Measurements from ENCODE around the gene C18orf32. TPM values are rescaled to one million over a fixed set of nuclear protein-coding genes. Genes with fewer than 3 reads are reported as not detected.

C18orf32 gene
- total RNA-seq, 1 experiment from 2014 or later: 24.4 TPM

- peak; percentile 40 for DNase-seq
- no peaks in the 10 kb centered on the region for H3K23me2 ChIP-seq (ENCODE audit: insufficient read length, low read depth, low read length, poor library complexity, severe bottlenecking)
- H4K91ac ChIP-seq (ENCODE audit: insufficient read length, low read depth, low read length): no peak overlapping the region
- peak overlapping the region in 1 of 2 experiments; percentile 62; a peak in 3 of 5 replicates for H3K4me3 Mint-ChIP-seq
- no peak overlapping the region for H3K27ac ChIP-seq (ENCODE audit: insufficient read length, low read depth, low read length)
- H3K79me1 ChIP-seq (ENCODE audit: insufficient read depth, low read depth, low read length, poor library complexity, severe bottlenecking): no peaks in the 10 kb centered on the region
- H4K20me1 ChIP-seq (ENCODE audit: control insufficient read depth, insufficient read depth, insufficient read length): no peaks in the 10 kb centered on the region
- no peaks in the 10 kb centered on the region; the same call in none of the 2 replicates for H3K27me3 Mint-ChIP-seq (ENCODE audit: low read depth)
- no peaks in the 10 kb centered on the region for H3K27me3 ChIP-seq (ENCODE audit: insufficient read depth, low read length)
- H3K18ac ChIP-seq (ENCODE audit: insufficient read length, low read depth, low read length): no peak overlapping the region
- H3K9me3 ChIP-seq (ENCODE audit: control insufficient read depth, low read depth, low read length): no peaks in the 10 kb centered on the region
- H3K79me2 ChIP-seq (ENCODE audit: insufficient read depth, low read length): no peaks in the 10 kb centered on the region
- peaks cover 39 to 47% of the 10 kb centered on the region in 2 experiments for H3K4me1 Mint-ChIP-seq
- no peak overlapping the region for H2AK5ac ChIP-seq (ENCODE audit: insufficient read length, low read length)
- no peak overlapping the region for H2BK20ac ChIP-seq (ENCODE audit: low read depth, low read length, poor library complexity, severe bottlenecking)
- no peak overlapping the region for H3K56ac ChIP-seq (ENCODE audit: insufficient read length, low read depth, low read length)
- H3K9me3 Mint-ChIP-seq: peaks cover 0 to 3% of the 10 kb centered on the region in 2 experiments; a peak in 1 of 5 replicates
- no peak overlapping the region for H3K9ac ChIP-seq (ENCODE audit: extremely low read depth, insufficient read length, low read length)
- no CpG with 5 or more reads among the region's 14 CpGs for WGBS (ENCODE audit: extremely low coverage, insufficient read length, low lambda C conversion rate)
- H2AFZ ChIP-seq (ENCODE audit: low read length): no peak overlapping the region
- no peak overlapping the region for H4K8ac ChIP-seq (replicated peaks; ENCODE audit: insufficient read length, low read depth, low read length)
- H2BK5ac ChIP-seq (ENCODE audit: insufficient read length, low read length): no peak overlapping the region
- no peak overlapping the region for H2BK120ac ChIP-seq (ENCODE audit: low read depth, low read length, poor library complexity, severe bottlenecking)
- H3K27ac Mint-ChIP-seq: peak overlapping the region in 2 of 3 experiments; percentile 42 to 87; a peak in 3 of 7 replicates
- H4K5ac ChIP-seq (ENCODE audit: insufficient read length, low read depth, low read length): no peak overlapping the region
- H3K36me3 Mint-ChIP-seq (ENCODE audit: insufficient read depth in 1 of 3, low read depth in 3 of 3): no peaks in the 10 kb centered on the region; a peak in 1 of 7 replicates
- no peak overlapping the region for H2BK15ac ChIP-seq (ENCODE audit: low read depth, low read length)
- no peak overlapping the region for H3K23ac ChIP-seq (ENCODE audit: insufficient read length, low read depth, low read length)
- no peak overlapping the region for H2BK12ac ChIP-seq (ENCODE audit: insufficient read length, low read depth, low read length)
- H3T11ph ChIP-seq (ENCODE audit: low read length): no peak overlapping the region
- H3K14ac ChIP-seq (ENCODE audit: insufficient read depth, low read length): no peak overlapping the region
- no peak overlapping the region for H3K4ac ChIP-seq (ENCODE audit: low read depth, low read length)
- no peak overlapping the region for H3K4me2 ChIP-seq (ENCODE audit: insufficient read depth, insufficient read length, low read length)
- TF ChIP-seq CTCF (conservative IDR thresholded peaks at IDR 0.05): no peak; the same call in 2 of the 3 replicates
- H3K4me1 ChIP-seq (ENCODE audit: insufficient read depth, low read length): no peaks in the 10 kb centered on the region; the same call in 1 of the 2 replicates
These were observed 13.3 kb upstream of the C18orf32 start for GRCh38 chr18:49500201-49500921.

Data from H9 (cell line).